Measurements from ENCODE around the gene ZFPM1. TPM values are rescaled to one million over a fixed set of nuclear protein-coding genes. Genes with fewer than 3 reads are reported as not detected.

ZFPM1 gene
- total RNA-seq, 2 experiments from 2014 or later = 15.0 to 18.0 TPM

DNA sequence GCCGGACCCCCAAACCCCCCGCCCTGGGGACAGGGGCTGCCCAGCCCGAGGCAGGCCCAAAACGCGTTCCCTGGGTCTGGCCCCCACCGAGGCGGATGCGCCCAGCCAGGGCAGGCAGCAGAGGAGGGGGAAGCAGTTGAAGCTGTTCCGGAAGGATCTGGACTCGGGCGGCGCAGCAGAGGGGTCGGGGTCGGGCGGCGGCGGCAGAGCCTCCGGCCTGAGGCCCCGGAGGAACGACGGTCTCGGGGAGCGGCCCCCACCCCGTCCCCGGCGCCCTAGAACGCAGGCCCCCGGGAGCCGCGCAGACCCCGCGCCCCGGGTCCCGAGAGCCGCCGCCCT is 22.9 kb upstream of the ZFPM1 start:
- DNase-seq (peak; percentile 31), ATAC-seq (peak; percentile 55)
- Mint-ChIP-seq H3K9me3 (no peaks in the 10 kb centered on the region), H3K27me3 (no peaks in the 10 kb centered on the region), H3K4me3 (peak overlapping the region; percentile 69), H3K4me1 (ENCODE audit: low read depth) (peaks cover 6% of the 10 kb centered on the region), H3K36me3 (ENCODE audit: low read depth) (no peaks in the 10 kb centered on the region), H3K27ac (no peak overlapping the region)
- POLR2A ChIA-PET = interaction anchor here (1.1 to 1.5 kb wide), 4 partner anchors 86 to 140 kb away, joined by 3 to 8 read pairs (median 3); partner anchors contain the start of gene ZC3H18
- TF ChIP-seq, protein P1, sequence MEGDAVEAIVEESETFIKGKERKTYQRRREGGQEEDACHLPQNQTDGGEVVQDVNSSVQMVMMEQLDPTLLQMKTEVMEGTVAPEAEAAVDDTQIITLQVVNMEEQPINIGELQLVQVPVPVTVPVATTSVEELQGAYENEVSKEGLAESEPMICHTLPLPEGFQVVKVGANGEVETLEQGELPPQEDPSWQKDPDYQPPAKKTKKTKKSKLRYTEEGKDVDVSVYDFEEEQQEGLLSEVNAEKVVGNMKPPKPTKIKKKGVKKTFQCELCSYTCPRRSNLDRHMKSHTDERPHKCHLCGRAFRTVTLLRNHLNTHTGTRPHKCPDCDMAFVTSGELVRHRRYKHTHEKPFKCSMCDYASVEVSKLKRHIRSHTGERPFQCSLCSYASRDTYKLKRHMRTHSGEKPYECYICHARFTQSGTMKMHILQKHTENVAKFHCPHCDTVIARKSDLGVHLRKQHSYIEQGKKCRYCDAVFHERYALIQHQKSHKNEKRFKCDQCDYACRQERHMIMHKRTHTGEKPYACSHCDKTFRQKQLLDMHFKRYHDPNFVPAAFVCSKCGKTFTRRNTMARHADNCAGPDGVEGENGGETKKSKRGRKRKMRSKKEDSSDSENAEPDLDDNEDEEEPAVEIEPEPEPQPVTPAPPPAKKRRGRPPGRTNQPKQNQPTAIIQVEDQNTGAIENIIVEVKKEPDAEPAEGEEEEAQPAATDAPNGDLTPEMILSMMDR (IDR thresholded peaks at IDR 0.05) = no peak
- intact Hi-C loops (cut with micrococcal nuclease) = no loop called here
- CTCF ChIA-PET = interaction anchor here (1.2 to 1.3 kb wide), 2 partner anchors 131 to 651 kb away, joined by 3 to 4 read pairs; no protein-coding TSS in a partner anchor

- ChIA-PET CTCF (interaction anchor here (0.7 to 1.3 kb wide), 3 partner anchors 130 to 652 kb away, joined by 3 to 4 read pairs (median 3); no protein-coding TSS in a partner anchor), POLR2A (interaction anchor here (0.7 to 1.5 kb wide), 5 partner anchors 29 to 140 kb away, joined by 3 to 8 read pairs (median 3); partner anchors contain the start of gene ZC3H18)
- DNase-seq (peak; percentile 59), ATAC-seq (peak; percentile 75)
- intact Hi-C loops (cut with micrococcal nuclease) = no loop called here
- H3K36me3 Mint-ChIP-seq (ENCODE audit: low read depth) = no peaks in the 10 kb centered on the region
- H3K27ac Mint-ChIP-seq = no peak overlapping the region
- TF ChIP-seq, protein P1 (IDR thresholded peaks at IDR 0.05) = no peak
- peaks cover 6% of the 10 kb centered on the region for H3K4me1 Mint-ChIP-seq (ENCODE audit: low read depth)
- no peaks in the 10 kb centered on the region for H3K27me3 Mint-ChIP-seq
- peak overlapping the region; percentile 69 for H3K4me3 Mint-ChIP-seq
- H3K9me3 Mint-ChIP-seq = no peaks in the 10 kb centered on the region
Observed at GRCh38 chr16:88430524-88431446, 22.3 kb upstream of the ZFPM1 start.

- ChIA-PET POLR2A (interaction anchor here (0.7 kb wide), 1 partner anchor 62 kb away, joined by 3 read pairs; no protein-coding TSS in a partner anchor), CTCF (interaction anchor here (0.7 kb wide), 1 partner anchor 653 kb away, joined by 3 read pairs; no protein-coding TSS in a partner anchor)
- DNase-seq = no peak
- Mint-ChIP-seq H3K27ac (no peak overlapping the region), H3K4me3 (peak overlapping the region; percentile 69), H3K9me3 (no peaks in the 10 kb centered on the region), H3K36me3 (ENCODE audit: low read depth) (no peaks in the 10 kb centered on the region), H3K27me3 (no peaks in the 10 kb centered on the region), H3K4me1 (ENCODE audit: low read depth) (peaks cover 6% of the 10 kb centered on the region)
- intact Hi-C loops (cut with micrococcal nuclease) = no loop called here
- TF ChIP-seq, protein P1 (IDR thresholded peaks at IDR 0.05) = no peak
- ATAC-seq = no peak
Observed at GRCh38 chr16:88431651-88432050, 21.4 kb upstream of the ZFPM1 start.

- no peaks in the 10 kb centered on the region for H3K9me3 Mint-ChIP-seq
- no peaks in the 10 kb centered on the region for H3K36me3 Mint-ChIP-seq (ENCODE audit: low read depth)
- no peaks in the 10 kb centered on the region for H3K27me3 Mint-ChIP-seq
- ChIA-PET CTCF (no interaction called here), POLR2A (interaction anchor here (0.7 kb wide), 1 partner anchor 61 kb away, joined by 3 read pairs; no protein-coding TSS in a partner anchor)
- intact Hi-C loops (cut with micrococcal nuclease) = no loop called here
- no peak overlapping the region for H3K27ac Mint-ChIP-seq
- H3K4me1 Mint-ChIP-seq (ENCODE audit: low read depth) = peaks cover 6% of the 10 kb centered on the region
- no peak overlapping the region for H3K4me3 Mint-ChIP-seq
- TF ChIP-seq, protein P1 (IDR thresholded peaks at IDR 0.05) = no peak
- no peak for ATAC-seq
- no peak for DNase-seq
Observed at GRCh38 chr16:88432174-88432573, 20.9 kb upstream of the ZFPM1 start.

- POLR2A ChIA-PET = no interaction called here
- ATAC-seq (no peak), DNase-seq (no peak)
- H3K27me3 Mint-ChIP-seq = no peaks in the 10 kb centered on the region
- CTCF ChIA-PET = no interaction called here
- no peaks in the 10 kb centered on the region for H3K36me3 Mint-ChIP-seq (ENCODE audit: low read depth)
- H3K4me1 Mint-ChIP-seq (ENCODE audit: low read depth) = peaks cover 6% of the 10 kb centered on the region
- H3K27ac Mint-ChIP-seq = no peak overlapping the region
- H3K4me3 Mint-ChIP-seq = no peak overlapping the region
- intact Hi-C loops (cut with micrococcal nuclease) = no loop called here
- TF ChIP-seq, protein P1 (IDR thresholded peaks at IDR 0.05) = no peak
- no peaks in the 10 kb centered on the region for H3K9me3 Mint-ChIP-seq
Observed at GRCh38 chr16:88432753-88433152, 20.3 kb upstream of the ZFPM1 start.

Measured in activated CD8-positive, alpha-beta T cell treated with anti-CD3 and anti-CD28 coated beads for 36 hours (primary cell).